Activated CD4-positive, alpha-beta T cell treated with anti-CD3 and anti-CD28 coated beads for 48 hours (primary cell): ENCODE results near the gene ENO4.

Experiments used
- DNase-seq: peaks from one replicate; pipeline ENCODE4 v3.0.0-alpha.2; 2020

ENO4 gene

GRCh38 chr10:116831790-116832189 is 17.5 kb upstream of the ENO4 start:
- no peak for DNase-seq

- no peak for DNase-seq
These were observed 15.0 kb upstream of the ENO4 start for GRCh38 chr10:116833986-116834985.

GRCh38 chr10:116835658-116836057 is 13.6 kb upstream of the ENO4 start:
- no peak for DNase-seq

- no peak for DNase-seq
These were observed 13.2 kb upstream of the ENO4 start for GRCh38 chr10:116836083-116836482.

GRCh38 chr10:116836902-116837523 is 12.3 kb upstream of the ENO4 start:
- no peak for DNase-seq

- DNase-seq, result no peak
These were observed 11.1 kb upstream of the ENO4 start for GRCh38 chr10:116838143-116838725.

- DNase-seq, result no peak
These were observed 8.8 kb upstream of the ENO4 start for GRCh38 chr10:116840389-116841075.

GRCh38 chr10:116845823-116846222 is 3.5 kb upstream of the ENO4 start:
- DNase-seq, result no peak

- DNase-seq, result peak; percentile 38
These were observed 1.0 kb upstream of the ENO4 start for GRCh38 chr10:116848032-116848943.

- DNase-seq, result no peak
These were observed 403 bp upstream of the ENO4 start for GRCh38 chr10:116848944-116849247.

- no peak for DNase-seq
These were observed 836 bp downstream of the ENO4 start for GRCh38 chr10:116850058-116850611.

- DNase-seq, result no peak
These were observed 2.9 kb downstream of the ENO4 start for GRCh38 chr10:116852246-116852645.

- no peak for DNase-seq
These were observed 4.0 kb downstream of the ENO4 start for GRCh38 chr10:116853287-116853686.

- DNase-seq, result no peak
These were observed 4.4 kb downstream of the ENO4 start for GRCh38 chr10:116853701-116854100.

- DNase-seq, result no peak
These were observed 7.9 kb downstream of the ENO4 start for GRCh38 chr10:116857156-116857555.

- no peak for DNase-seq
These were observed 12.5 kb downstream of the ENO4 start for GRCh38 chr10:116861796-116862195.

- no peak for DNase-seq
These were observed 15.1 kb downstream of the ENO4 start for GRCh38 chr10:116864436-116864835.

- no peak for DNase-seq
These were observed 16.8 kb downstream of the ENO4 start for GRCh38 chr10:116866066-116866465.

- no peak for DNase-seq
These were observed 17.8 kb downstream of the ENO4 start for GRCh38 chr10:116866987-116867595.

- DNase-seq, result no peak
These were observed 18.9 kb downstream of the ENO4 start for GRCh38 chr10:116868198-116868676.

- no peak for DNase-seq
These were observed 19.4 kb downstream of the ENO4 start for GRCh38 chr10:116868722-116869121.
